Stimulated activated effector memory CD8-positive, alpha-beta T cell treated with anti-CD3 and anti-CD28 coated beads, Interleukin-12 subunit alpha, Interleukin-12 subunit beta, amount 100 ng/mL, for 72 hours (primary cell): ENCODE measurements around the gene PHF19.

Experiments used
- ATAC-seq: fragments of 150-1000 bp; cut with Tn5 transposase; 2 replicates; pipeline ENCODE4 v1.10.0; 2021
- DNase-seq, 2 donors: peaks; one replicate each; pipeline ENCODE4 v3.0.0; 2021 to 2022; ENCODE audit warnings: low spot score in 2 of 2
- H3K27ac Mint-ChIP-seq: one replicate; pipeline ENCODE4 v1.8.0; 2022; ENCODE audit warnings: mild to moderate bottlenecking, mixed read lengths
- H3K36me3 Mint-ChIP-seq: one replicate; pipeline ENCODE4 v1.8.0; 2022; ENCODE audit warnings: mild to moderate bottlenecking, mixed read lengths
- H3K4me1 Mint-ChIP-seq: one replicate; pipeline ENCODE4 v1.8.0; 2022; ENCODE audit warnings: mixed read lengths
- H3K4me3 Mint-ChIP-seq: one replicate; pipeline ENCODE4 v1.8.0; 2022; ENCODE audit warnings: mild to moderate bottlenecking, mixed read lengths
- H3K9me3 Mint-ChIP-seq: one replicate; pipeline ENCODE4 v1.8.0; 2022; ENCODE audit warnings: mixed read lengths

PHF19 gene

DNA sequence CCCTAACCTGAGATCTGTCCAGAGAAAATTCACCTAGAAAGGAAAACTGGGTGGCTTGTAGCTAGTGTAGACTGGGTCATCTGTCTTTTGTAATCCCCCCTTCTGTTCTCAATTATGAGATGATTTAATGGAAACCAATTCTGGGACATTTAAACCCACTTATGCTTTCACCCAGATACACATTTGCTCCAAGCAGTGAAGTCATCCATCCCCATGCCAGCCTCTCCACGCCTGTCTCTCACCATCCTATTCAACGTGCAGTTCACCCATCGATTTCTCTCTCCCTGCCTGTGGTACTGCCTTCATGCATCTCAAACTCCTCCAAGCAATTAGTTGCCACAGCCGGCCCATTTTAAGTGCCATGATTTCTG is 1.8 kb downstream of the PHF19 start:
- Mint-ChIP-seq H3K36me3 (peaks cover 87% of the 10 kb centered on the region), H3K4me3 (peak overlapping the region; percentile 86), H3K9me3 (no peaks in the 10 kb centered on the region), H3K27ac (peak overlapping the region; percentile 94), H3K4me1 (peaks cover 68% of the 10 kb centered on the region)
- ATAC-seq, result no peak
- DNase-seq, result no peak

GRCh38 chr9:120874226-120875194 is 2.5 kb downstream of the PHF19 start:
- ATAC-seq (no peak), DNase-seq (no peak)
- peaks cover 70% of the 10 kb centered on the region for H3K4me1 Mint-ChIP-seq
- no peaks in the 10 kb centered on the region for H3K9me3 Mint-ChIP-seq
- H3K36me3 Mint-ChIP-seq, result peaks cover 91% of the 10 kb centered on the region
- peak overlapping the region; percentile 86 for H3K4me3 Mint-ChIP-seq
- H3K27ac Mint-ChIP-seq, result peak overlapping the region; percentile 94

DNA sequence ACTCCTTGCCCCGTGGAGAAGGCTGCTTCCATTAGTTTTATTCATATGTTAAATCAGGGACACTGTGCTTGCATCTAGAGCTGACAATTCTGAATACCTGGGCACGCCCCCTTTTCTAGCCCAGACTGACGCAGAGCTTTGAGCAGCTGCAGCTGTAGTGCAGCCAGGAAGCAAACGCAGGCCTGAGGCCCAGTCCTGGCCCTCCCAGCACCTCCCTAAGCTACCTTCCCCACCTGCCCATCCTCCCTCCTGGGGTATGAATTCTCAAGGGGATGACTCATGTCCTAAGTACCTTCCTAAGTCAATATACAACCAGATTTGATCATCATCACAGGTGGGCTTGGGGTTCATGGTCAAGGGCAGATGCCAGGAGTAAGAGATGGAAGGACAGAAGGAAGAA is 3.5 kb downstream of the PHF19 start:
- Mint-ChIP-seq H3K4me3 (peak overlapping the region; percentile 24), H3K9me3 (no peaks in the 10 kb centered on the region), H3K27ac (peak overlapping the region; percentile 88), H3K36me3 (peaks cover 92% of the 10 kb centered on the region), H3K4me1 (peaks cover 67% of the 10 kb centered on the region)
- ATAC-seq, result no peak
- DNase-seq, result no peak

- peaks cover 92% of the 10 kb centered on the region for H3K36me3 Mint-ChIP-seq
- DNase-seq (no peak), ATAC-seq (no peak)
- peaks cover 66% of the 10 kb centered on the region for H3K4me1 Mint-ChIP-seq
- no peaks in the 10 kb centered on the region for H3K9me3 Mint-ChIP-seq
- H3K27ac Mint-ChIP-seq, result peak overlapping the region; percentile 88
- H3K4me3 Mint-ChIP-seq, result peak overlapping the region; percentile 24
Measured at GRCh38 chr9:120872791-120873502, 4.0 kb downstream of the PHF19 start.

- Mint-ChIP-seq H3K27ac (peak overlapping the region; percentile 84), H3K36me3 (peaks cover 88% of the 10 kb centered on the region), H3K4me3 (peak overlapping the region; percentile 81), H3K4me1 (peaks cover 52% of the 10 kb centered on the region), H3K9me3 (no peaks in the 10 kb centered on the region)
- ATAC-seq, result no peak
- DNase-seq, result no peak
Measured at GRCh38 chr9:120870206-120870605, 6.8 kb downstream of the PHF19 start.

- no peak for DNase-seq
- Mint-ChIP-seq H3K36me3 (peaks cover 87% of the 10 kb centered on the region), H3K9me3 (no peaks in the 10 kb centered on the region), H3K4me1 (peaks cover 49% of the 10 kb centered on the region), H3K4me3 (peak overlapping the region; percentile 81), H3K27ac (peak overlapping the region; percentile 84)
- no peak for ATAC-seq
Measured at GRCh38 chr9:120869726-120870125, 7.3 kb downstream of the PHF19 start.

- peak overlapping the region; percentile 84 for H3K27ac Mint-ChIP-seq
- peaks cover 86% of the 10 kb centered on the region for H3K36me3 Mint-ChIP-seq
- H3K4me1 Mint-ChIP-seq, result peaks cover 45% of the 10 kb centered on the region
- H3K4me3 Mint-ChIP-seq, result peak overlapping the region; percentile 81
- no peak for ATAC-seq
- no peaks in the 10 kb centered on the region for H3K9me3 Mint-ChIP-seq
- DNase-seq, result no peak
Measured at GRCh38 chr9:120869360-120869687, 7.7 kb downstream of the PHF19 start.

- peak overlapping the region; percentile 81 for H3K4me3 Mint-ChIP-seq
- DNase-seq, result peak; percentile 91 to 96
- peak; percentile 94 for ATAC-seq
- peak overlapping the region; percentile 84 for H3K27ac Mint-ChIP-seq
- H3K9me3 Mint-ChIP-seq, result no peaks in the 10 kb centered on the region
- peaks cover 40% of the 10 kb centered on the region for H3K4me1 Mint-ChIP-seq
- peaks cover 86% of the 10 kb centered on the region for H3K36me3 Mint-ChIP-seq
Measured at GRCh38 chr9:120868676-120869359, 8.2 kb downstream of the PHF19 start.

GRCh38 chr9:120868339-120868675 is 8.7 kb downstream of the PHF19 start:
- Mint-ChIP-seq H3K27ac (peak overlapping the region; percentile 84), H3K9me3 (no peaks in the 10 kb centered on the region), H3K36me3 (peaks cover 86% of the 10 kb centered on the region), H3K4me1 (peaks cover 35% of the 10 kb centered on the region), H3K4me3 (peak overlapping the region; percentile 81)
- no peak for DNase-seq
- ATAC-seq, result peak; percentile 12

DNA sequence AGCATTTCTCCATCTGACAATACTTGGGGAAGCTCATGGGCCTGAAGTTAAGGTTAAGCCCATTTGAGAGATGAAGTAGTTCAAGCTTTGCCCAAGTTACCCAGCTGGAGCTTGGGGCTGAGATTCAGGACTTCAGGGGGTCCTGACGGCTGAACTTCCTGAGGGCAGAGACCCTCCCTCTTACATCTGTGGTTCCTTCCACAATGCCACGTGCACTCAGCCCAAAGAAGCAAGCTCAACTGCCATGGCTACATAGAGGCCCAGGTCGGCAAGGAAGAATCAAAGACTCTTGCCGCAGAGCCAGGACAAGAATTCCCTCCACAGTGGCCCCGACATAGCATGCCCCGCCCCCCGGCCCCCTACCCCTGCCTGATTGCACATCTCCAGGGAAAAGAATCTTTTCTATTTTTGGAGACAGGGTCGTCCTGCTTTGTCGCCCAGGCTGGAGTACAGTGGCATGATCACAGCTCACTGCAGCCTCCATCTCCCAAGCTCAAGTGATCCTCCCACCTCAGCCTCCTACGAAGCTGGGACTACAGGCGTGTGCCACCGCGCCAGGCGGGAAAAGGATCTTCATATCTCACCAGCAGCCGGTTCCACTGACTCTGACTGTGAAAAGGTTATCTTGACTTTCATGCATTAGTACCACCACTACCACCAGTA is 9.2 kb downstream of the PHF19 start:
- peaks cover 86% of the 10 kb centered on the region for H3K36me3 Mint-ChIP-seq
- H3K9me3 Mint-ChIP-seq, result no peaks in the 10 kb centered on the region
- ATAC-seq (no peak), DNase-seq (no peak)
- peak overlapping the region; percentile 84 for H3K27ac Mint-ChIP-seq
- peaks cover 30% of the 10 kb centered on the region for H3K4me1 Mint-ChIP-seq
- peak overlapping the region; percentile 81 for H3K4me3 Mint-ChIP-seq

DNA sequence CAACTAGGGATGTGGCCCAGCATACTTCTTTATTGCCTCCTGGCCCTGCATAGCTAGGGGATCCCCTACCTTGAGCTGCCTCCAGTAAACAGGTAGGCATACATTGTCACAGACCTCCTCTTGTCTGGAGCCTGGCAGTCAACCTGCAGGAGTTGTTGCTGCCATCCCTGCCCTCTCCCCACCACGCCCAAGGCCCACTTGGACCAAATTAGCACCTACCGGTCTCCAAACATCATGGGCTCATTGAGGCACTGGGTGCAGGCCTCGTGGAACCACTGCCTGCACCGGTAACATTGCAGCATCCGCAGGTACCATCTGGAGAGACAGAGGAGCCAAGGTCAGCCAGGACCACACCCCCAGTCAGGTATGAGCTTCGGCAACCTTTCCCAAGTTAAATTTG is 10.3 kb downstream of the PHF19 start:
- Mint-ChIP-seq H3K4me3 (no peak overlapping the region), H3K36me3 (peaks cover 86% of the 10 kb centered on the region), H3K27ac (peak overlapping the region; percentile 60), H3K4me1 (peaks cover 21% of the 10 kb centered on the region), H3K9me3 (no peaks in the 10 kb centered on the region)
- DNase-seq (no peak), ATAC-seq (no peak)

GRCh38 chr9:120865809-120866208 is 11.2 kb downstream of the PHF19 start:
- DNase-seq, result no peak
- Mint-ChIP-seq H3K4me3 (no peak overlapping the region), H3K36me3 (peaks cover 86% of the 10 kb centered on the region), H3K9me3 (no peaks in the 10 kb centered on the region), H3K27ac (peak overlapping the region; percentile 60), H3K4me1 (peaks cover 21% of the 10 kb centered on the region)
- ATAC-seq, result no peak

DNA sequence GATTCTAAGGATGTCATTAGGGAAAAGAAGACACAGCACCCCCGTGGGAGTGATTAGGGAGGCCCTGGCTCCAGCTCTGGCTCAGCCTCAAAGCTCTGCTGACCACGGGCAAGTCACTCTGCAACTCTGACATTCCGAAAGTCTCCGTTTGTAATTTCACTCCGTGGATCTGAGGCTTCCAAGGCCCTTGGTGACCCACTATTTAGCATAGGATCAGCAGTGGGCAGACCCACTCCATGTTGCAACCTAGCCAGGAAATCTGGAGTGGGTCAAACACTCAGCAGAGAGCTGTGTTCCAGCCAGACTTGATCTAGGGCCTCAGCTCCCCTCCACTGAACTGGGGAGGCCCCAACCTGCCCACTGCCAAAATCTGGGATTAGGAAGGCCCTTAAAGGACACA is 11.8 kb downstream of the PHF19 start:
- DNase-seq, result no peak
- H3K27ac Mint-ChIP-seq, result peak overlapping the region; percentile 60
- peaks cover 18% of the 10 kb centered on the region for H3K4me1 Mint-ChIP-seq
- no peak for ATAC-seq
- H3K9me3 Mint-ChIP-seq, result no peaks in the 10 kb centered on the region
- no peak overlapping the region for H3K4me3 Mint-ChIP-seq
- H3K36me3 Mint-ChIP-seq, result peaks cover 86% of the 10 kb centered on the region

DNA sequence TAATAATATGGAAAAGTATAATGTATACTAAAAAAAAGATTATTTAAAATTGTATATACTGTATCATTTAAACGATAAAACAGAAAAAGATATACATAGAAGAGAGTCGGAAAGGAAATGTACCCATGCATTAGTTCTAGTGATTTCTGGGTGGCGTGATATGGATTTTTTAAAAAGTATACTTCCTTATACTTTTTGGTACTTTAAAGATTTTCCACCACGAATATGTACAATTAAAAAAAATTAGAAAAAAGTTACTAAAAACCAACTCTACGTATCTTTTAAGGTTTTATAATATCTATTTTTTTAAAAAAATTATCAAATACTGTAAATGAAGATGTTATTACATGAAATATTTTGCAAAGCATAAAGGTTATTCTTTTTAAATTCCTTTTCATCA is 12.3 kb downstream of the PHF19 start:
- DNase-seq (no peak), ATAC-seq (no peak)
- Mint-ChIP-seq H3K4me1 (peaks cover 14% of the 10 kb centered on the region), H3K27ac (no peak overlapping the region), H3K9me3 (no peaks in the 10 kb centered on the region), H3K36me3 (peaks cover 89% of the 10 kb centered on the region), H3K4me3 (no peak overlapping the region)

DNA sequence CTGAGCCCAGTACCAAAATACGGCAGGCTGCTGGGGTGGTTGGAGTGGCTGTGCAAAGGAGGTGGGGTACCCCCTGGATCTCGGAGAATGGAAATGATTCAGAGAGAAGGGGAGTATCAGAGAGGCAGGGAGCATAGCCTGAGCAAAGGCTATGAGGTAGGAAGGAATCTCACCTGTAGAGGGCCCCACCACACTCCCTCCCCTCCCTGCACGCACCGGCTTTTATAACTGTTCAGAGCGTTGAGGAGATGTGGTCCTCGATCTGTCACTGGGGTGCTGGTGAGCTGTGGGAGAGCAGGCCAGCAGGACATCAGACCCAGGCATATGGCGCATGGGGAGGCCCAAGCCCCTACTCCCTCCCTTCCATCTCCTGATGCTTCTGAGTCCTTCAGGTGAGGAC is 13.2 kb downstream of the PHF19 start:
- no peaks in the 10 kb centered on the region for H3K9me3 Mint-ChIP-seq
- peaks cover 5% of the 10 kb centered on the region for H3K4me1 Mint-ChIP-seq
- H3K4me3 Mint-ChIP-seq, result no peak overlapping the region
- no peak overlapping the region for H3K27ac Mint-ChIP-seq
- no peak for DNase-seq
- peaks cover 89% of the 10 kb centered on the region for H3K36me3 Mint-ChIP-seq
- ATAC-seq, result no peak
